GM18511 (cell line): ENCODE measurements around the gene KRTAP4-16.
"Not testable (repeated sequence)": the region's sequence is repeated elsewhere in the genome, so short reads cannot be mapped to it uniquely, and the experiment has no call there.

Experiments used
- ATAC-seq: cut with Tn5 transposase; IDR thresholded peaks from one replicate; pipeline ENCODE4 v1.9.1; 2021; ENCODE audit warnings: mild to moderate bottlenecking, moderate library complexity; ENCODE audit not compliant: unreplicated experiment

KRTAP4-16 gene

DNA sequence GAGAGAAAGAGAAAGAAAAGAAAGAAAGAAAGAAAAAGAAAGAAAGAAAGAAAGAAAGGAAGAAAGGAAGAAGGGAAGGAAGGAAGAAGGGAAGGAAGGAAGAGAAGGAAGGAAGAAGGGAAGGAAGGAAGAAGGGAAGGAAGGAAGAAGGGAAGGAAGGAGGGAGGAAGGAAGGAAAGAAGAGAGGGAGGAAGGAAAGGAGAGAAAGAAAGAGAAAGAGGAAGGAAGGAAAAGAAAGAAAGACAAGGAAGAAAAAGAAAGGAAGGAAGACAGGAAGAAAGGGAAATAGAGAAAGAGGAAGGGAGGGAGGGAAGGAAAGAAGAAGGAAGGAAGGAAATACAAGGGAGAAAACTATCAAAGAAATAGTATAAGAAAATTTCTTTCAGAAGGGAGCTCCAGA, 25.2 kb downstream of the KRTAP4-16 start:
- ATAC-seq, result no peak

- ATAC-seq, result no peak
Measured at GRCh38 chr17:41073676-41074075, 28.3 kb downstream of the KRTAP4-16 start.

GRCh38 chr17:41071606-41072360, 30.2 kb downstream of the KRTAP4-16 start:
- ATAC-seq, result no peak

DNA sequence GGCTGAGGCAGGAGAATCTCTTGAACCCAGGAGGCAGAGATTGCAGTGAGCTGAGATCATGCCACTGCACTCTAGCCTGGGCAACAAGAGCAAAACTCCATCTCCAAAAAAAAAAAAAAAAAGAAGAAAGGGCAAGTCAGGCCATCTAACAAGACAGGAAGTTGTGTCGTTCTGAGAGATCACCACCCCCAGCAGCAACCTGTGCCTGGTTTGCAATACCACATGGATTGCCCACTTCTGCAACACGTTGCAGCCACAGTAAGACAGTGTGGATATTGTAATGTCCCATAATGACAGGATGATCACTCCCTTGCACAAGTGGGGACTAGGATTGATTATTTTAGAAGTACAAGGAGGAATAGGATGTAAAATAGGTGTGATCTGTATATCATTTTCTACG, 33.0 kb downstream of the KRTAP4-16 start:
- no peak for ATAC-seq

DNA sequence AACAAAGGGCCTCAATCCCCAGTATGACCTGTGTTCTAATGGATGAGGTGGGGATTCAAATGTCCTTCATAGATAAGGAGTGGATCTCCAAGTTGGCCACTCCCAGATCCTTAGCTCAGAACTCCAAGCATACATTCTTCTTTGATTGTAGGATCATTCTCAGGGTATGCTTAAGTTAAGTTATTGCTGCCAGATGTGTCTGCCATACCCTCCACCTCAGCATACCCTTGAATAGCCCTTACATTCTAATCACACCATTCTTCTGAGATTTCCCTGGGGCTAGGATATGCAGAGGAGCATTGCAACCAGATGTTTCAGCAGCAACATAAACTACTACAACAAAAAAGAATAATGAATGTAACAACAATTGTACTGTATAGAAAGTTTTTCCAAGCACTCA, 34.7 kb downstream of the KRTAP4-16 start:
- ATAC-seq, result no peak

DNA sequence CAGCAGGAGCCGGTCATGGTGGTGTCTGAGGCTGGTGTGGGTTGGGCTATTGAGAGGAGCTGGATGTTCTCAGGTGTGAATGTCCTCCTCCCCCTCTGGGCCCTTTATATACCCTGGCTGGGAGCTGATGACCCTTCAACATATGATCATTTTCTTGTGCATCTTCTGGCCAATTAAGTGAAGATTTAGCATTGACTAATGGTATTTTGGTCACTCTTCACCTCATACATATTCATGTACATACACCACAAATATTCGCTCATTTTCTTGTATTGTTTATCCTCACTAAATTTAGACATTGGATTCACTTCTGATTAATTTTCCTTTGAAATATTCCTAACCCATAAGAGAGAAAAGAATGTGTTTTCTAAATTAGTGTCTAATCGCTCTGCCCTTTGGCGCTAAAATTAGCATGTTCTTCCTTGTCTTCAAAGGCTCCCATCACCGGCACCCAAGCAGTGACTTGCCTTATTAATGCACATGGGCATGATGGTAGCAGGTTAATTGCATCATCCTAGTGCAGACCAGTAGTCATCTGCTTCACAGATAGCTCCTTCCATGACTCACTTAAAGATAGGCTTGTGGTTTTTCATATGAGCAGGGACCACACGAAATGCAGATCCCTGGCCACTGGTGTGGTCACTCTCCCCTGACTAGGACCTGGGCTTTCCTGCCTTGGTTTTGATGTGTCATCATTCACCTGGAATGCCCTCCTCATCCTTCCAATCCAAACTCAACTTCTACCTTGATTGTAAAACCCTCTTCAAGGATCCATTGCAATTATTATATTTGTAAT, 36.0 kb downstream of the KRTAP4-16 start, which contains the start of gene KRTAP2-4:
Gene KRTAP2-4 (minus strand): TSS at position 51 of the 796 bp plus-strand sequence. CDS start 34 bp downstream, at position 17.
- ATAC-seq, result no peak

GRCh38 chr17:41065016-41065689, 36.9 kb downstream of the KRTAP4-16 start:
- ATAC-seq, result not testable (repeated sequence)

- no peak for ATAC-seq
Measured at GRCh38 chr17:41064301-41064700, 37.7 kb downstream of the KRTAP4-16 start.

GRCh38 chr17:41063449-41063848, 38.6 kb downstream of the KRTAP4-16 start:
- no peak for ATAC-seq

- ATAC-seq, result no peak
Measured at GRCh38 chr17:41061964-41062363, 40.0 kb downstream of the KRTAP4-16 start.

DNA sequence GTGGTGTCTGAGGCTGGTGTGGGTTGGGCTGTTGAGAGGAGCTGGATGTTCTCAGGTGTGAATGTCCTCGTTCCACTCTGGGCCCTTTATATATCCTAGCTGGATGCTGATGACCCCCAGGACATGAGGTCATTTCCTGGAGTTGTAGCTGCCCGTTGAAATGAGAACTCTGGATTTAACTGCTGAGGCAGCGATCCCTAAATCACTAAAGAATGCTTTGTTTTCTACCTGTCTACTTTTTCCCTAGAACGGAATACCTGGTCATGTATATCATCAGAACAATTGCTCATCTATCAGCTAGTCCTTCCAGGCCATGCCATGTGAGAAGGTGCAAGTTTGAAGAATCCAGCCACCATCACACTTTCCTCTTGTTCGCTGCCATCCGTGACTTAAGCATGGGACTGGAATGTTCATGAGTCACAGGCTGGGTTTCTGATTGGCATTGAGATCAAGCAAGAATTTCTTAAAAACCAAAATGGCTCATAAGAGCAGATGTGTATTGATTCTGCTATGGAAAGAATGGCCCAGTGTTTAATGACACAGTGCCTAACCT, 41.9 kb downstream of the KRTAP4-16 start, which contains the start of gene KRTAP2-3:
Gene KRTAP2-3 (minus strand): TSS at position 63 of the 553 bp plus-strand sequence. CDS start 64 bp downstream, outside the sequence.
- no peak for ATAC-seq

DNA sequence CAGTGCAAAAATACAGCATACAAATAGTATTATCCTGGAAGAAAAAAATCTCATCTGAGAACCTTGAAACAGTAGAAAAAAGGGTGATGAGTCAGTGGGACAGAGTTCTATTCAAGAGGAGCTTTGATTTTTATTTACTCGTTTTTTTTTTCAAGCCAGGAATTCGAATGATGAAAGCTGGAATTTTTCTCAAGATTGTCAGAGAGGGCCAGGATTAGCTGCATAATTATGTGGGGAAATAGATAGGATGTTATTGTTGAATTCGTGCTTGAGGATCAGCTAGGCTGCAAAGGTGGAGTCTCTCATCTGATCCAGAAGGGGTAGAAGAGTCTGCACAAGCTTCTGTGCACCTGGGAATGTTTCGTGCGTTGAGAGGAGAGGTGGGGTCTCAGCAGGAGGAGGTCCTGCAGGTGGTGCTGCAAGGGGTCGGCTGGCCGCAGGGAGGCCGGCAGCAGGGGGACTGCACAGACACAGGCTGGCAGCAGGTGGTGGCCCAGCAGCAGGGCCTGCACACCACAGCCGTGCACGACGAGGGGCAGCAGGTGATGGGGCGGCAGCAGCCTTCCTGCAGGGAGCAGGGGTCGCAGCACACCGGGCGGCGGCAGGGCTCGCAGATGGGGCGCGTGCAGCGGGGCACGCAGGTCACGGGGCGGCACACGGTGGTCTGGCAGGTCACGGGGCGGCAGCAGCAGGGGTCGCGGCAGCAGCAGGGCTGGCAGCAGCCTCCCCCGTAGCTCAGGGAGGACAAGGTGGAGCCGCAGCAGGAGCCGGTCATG, 42.5 kb downstream of the KRTAP4-16 start:
- ATAC-seq, result not testable (repeated sequence)

DNA sequence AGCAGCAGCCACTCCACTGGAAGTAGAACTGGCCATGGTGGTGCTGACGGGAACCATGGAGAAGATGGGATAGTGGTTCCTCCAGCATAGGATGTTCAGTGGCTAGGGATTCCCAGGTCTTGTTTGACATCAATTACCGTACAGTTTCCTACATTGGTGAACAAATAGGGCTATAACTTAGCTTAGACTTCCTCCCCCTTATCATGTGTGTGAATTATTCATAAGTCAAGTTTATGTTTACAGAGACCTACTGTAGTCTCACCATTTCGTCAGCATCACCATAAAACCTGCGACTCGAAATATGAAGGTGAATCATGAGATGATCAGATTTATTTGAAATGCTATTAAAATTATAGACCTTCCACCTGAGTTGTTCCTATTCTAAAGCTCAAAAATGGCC, 43.3 kb downstream of the KRTAP4-16 start:
- no peak for ATAC-seq

GRCh38 chr17:41057547-41057946, 44.5 kb downstream of the KRTAP4-16 start:
- no peak for ATAC-seq

DNA sequence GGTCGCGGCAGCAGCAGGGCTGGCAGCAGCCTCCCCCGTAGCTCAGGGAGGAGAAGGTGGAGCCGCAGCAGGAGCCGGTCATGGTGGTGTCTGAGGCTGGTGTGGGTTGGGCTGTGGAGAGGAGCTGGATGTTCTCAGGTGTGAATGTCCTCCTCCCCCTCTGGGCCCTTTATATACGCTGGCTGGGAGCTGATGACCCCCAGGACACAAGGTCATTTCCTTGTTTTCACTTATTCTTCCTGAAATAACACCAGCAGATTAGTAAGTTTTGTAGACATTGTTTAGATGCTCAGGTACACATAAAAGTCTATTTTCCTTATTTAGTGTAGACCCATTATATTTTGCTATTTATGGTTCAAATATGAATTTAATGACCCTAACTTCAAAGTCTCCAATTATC, 46.9 kb downstream of the KRTAP4-16 start, which contains the start of gene KRTAP2-2:
Gene KRTAP2-2 (minus strand): TSS at position 101 of the 400 bp plus-strand sequence. CDS start 19 bp downstream, at position 82.
- not testable (repeated sequence) for ATAC-seq

DNA sequence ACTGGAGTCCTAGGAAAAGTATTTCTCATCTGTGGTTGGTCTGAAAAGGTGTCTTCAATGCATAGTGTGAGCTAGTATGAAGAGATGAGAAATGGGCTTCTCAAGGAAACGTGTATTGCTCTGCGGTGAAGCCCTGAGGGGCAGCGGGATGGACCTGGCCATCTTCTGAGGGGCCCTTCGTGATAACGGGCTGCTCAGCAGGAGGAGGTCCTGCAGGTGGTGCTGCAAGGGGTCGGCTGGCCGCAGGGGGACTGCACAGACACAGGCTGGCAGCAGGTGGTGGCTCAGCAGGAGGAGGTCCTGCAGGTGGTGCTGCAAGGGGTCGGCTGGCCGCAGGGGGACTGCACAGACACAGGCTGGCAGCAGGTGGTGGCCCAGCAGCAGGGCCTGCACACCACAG, 47.5 kb downstream of the KRTAP4-16 start:
- not testable (repeated sequence) for ATAC-seq

DNA sequence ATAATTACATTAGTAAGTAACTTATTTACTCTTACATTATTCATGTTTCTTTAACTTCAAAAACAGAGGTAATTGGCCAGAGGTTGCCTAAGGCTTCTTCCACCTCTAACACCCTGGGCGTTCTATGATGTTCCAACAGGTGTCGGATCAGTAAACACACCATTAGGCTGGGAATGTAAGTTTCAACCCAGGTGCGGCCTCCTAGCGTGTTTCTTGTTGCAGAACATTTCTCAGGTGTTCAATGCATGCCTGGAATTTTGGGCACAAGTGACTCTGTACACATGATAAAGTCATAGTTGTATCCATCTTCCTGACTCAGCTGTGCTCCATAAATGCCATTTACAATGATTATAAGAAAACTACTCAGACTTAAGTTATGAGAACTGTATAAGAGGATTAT, 48.0 kb downstream of the KRTAP4-16 start:
- ATAC-seq, result no peak

DNA sequence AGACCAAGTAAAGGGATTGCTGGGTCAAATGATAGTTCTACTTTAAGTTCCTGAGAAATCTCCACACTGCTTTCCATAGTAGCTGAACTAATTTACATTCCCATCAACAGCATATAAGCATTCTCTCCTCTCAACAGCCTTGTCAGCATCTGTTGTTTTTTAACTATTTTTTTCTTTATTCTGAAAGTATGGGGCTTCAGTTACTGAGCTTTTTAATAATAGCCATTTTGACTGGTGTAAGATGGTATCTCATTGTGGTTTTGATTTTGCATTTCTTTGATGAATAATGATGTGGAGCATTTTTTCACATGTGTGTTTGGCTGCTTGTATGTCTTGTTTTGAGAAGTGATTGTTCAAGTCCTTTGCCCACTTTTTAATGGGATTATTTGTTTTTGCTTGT, 49.4 kb downstream of the KRTAP4-16 start:
- no peak for ATAC-seq
